Prostate gland (tissue), 2 donors: ENCODE results near the gene TAF10. TPM values are rescaled to one million over a fixed set of nuclear protein-coding genes. Genes with fewer than 3 reads are reported as not detected.

ENCODE experiments used
- DNase-seq: peaks from one replicate; pipeline ENCODE4 v3.0.0-alpha.2; 2019; ENCODE audit warnings: low spot score
- H3K27ac ChIP-seq, 2 donors: fragments of 200-600 bp; sonication (generic); 2 replicates each; pipeline ENCODE4 v1.5.1; 2017 to 2019
- H3K27me3 ChIP-seq: fragments of 200-600 bp; sonication (generic); replicated peaks from 2 replicates; pipeline ENCODE4 v1.5.1; 2019; ENCODE audit not compliant: insufficient read depth
- H3K36me3 ChIP-seq, 2 donors: fragments of 200-600 bp; sonication (generic); 1 replicate in 1 of 2; 2 replicates in 1 of 2; pipeline versions ENCODE4 v1.5.1 to v1.8.1; 2017 to 2019
- H3K4me1 ChIP-seq: fragments of 200-600 bp; sonication (generic); replicated peaks from 2 replicates; pipeline ENCODE4 v1.5.1; 2019
- H3K4me3 ChIP-seq, 2 donors: fragments of 200-600 bp; sonication (generic); 2 replicates each; pipeline ENCODE4 v1.5.1; 2017 to 2019
- H3K9me3 ChIP-seq: fragments of 200-600 bp; sonication (generic); 2 replicates; pipeline ENCODE4 v1.5.1; 2017
- POLR2A ChIP-seq: fragments of 450-650 bp; IDR thresholded peaks from one replicate; pipeline ENCODE4 v1.6.1; 2016; ENCODE audit warnings: antibody characterized with exemption, mild to moderate bottlenecking
- POLR2AphosphoS5 ChIP-seq: sonication (generic); formaldehyde crosslinking; IDR thresholded peaks from one replicate; pipeline ENCODE4 v1.6.1; 2017; ENCODE audit warnings: antibody characterized with exemption
- WGBS: methylation state at CpG from one replicate; pipeline ENCODE4 v1.1.5; 2018; 5-methylcytosine and 5-hydroxymethylcytosine counted together
- intact Hi-C: fragments of 100-400 bp; cut with DNase I; formaldehyde crosslinking; loops from one replicate; pipeline ENCODE4 v1.14.2; 2022
- total RNA-seq, 2 donors: library from RNA; depleted of rRNA; stranded (reverse); fragments of >200 nt; gene quantifications; one replicate each; pipeline ENCODE4 v1.1.0, GENCODE V29; 2016
- TF ChIP-seq, protein P1 (sequence below), 4 experiments: fragments of 200-600 bp in 2 of 4; fragments of 450-650 bp in 2 of 4; sonication (generic) in 2 of 4; IDR thresholded peaks; 1 replicate in 3 of 4; 2 replicates in 1 of 4; pipeline ENCODE4 v1.5.1; 2016 to 2019; ENCODE audit warnings: antibody characterized with exemption in 4 of 4, mild to moderate bottlenecking in 2 of 4, moderate library complexity in 2 of 4

The TAF10 gene
- total RNA-seq, 2 donors from 2014 or later = 130 to 193 TPM

DNA sequence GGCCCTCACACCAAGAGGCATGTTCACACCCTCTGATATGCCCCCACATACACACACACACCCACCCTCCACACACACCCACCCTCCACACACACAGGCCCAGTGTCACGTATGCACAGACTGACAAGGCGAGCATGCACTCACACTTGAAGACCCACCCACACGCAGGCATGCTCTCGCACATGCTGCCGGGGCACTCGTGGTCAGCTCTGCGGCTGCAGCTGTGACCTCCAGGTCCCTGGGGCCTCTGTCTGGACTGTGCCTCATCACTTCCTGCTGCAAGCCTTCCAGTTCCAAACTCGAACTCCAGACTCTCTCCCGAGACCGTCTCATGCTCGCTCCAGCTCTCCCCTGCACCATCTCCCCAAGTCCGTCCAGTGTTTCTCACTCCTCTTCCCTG, 34.1 kb upstream of the TAF10 start:
- TF ChIP-seq POLR2AphosphoS5 (no peak), POLR2A (no peak)
- TF ChIP-seq, protein P1, sequence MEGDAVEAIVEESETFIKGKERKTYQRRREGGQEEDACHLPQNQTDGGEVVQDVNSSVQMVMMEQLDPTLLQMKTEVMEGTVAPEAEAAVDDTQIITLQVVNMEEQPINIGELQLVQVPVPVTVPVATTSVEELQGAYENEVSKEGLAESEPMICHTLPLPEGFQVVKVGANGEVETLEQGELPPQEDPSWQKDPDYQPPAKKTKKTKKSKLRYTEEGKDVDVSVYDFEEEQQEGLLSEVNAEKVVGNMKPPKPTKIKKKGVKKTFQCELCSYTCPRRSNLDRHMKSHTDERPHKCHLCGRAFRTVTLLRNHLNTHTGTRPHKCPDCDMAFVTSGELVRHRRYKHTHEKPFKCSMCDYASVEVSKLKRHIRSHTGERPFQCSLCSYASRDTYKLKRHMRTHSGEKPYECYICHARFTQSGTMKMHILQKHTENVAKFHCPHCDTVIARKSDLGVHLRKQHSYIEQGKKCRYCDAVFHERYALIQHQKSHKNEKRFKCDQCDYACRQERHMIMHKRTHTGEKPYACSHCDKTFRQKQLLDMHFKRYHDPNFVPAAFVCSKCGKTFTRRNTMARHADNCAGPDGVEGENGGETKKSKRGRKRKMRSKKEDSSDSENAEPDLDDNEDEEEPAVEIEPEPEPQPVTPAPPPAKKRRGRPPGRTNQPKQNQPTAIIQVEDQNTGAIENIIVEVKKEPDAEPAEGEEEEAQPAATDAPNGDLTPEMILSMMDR (IDR thresholded peaks at IDR 0.05) = no peak
- intact Hi-C loops = no loop called here
- H3K4me3 ChIP-seq = no peak overlapping the region
- peak overlapping the region in 1 of 2 donors; percentile 53 for H3K27ac ChIP-seq
- WGBS = 73% methylated on average over 12 of the region's 12 CpGs
- no peak for DNase-seq
- H3K9me3 ChIP-seq = no peaks in the 10 kb centered on the region
- H3K36me3 ChIP-seq = no peaks in the 10 kb centered on the region
- no peaks in the 10 kb centered on the region for H3K27me3 ChIP-seq
- no peaks in the 10 kb centered on the region for H3K4me1 ChIP-seq

DNA sequence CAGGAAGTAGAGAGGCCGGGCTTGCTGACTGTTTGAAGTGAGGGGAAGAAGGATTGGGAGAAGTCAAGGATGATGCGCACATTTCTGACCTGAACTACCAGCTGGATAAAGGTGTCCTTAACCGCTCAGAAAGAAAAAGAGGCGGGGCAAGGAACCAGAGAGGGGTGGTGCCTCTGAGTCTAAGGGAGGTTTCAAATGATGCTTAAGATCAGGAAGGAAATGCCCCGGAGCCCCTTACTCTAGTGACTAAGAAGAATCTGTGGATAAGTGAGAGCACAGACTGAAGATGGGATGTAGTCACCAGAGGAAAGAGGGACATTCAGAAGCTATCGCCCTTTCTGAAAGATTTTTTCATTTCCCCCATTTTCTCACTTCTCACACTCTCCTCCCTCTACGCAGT, 30.9 kb upstream of the TAF10 start:
- WGBS = 87% methylated on average over 7 of the region's 7 CpGs
- intact Hi-C loops = no loop called here
- DNase-seq = no peak
- Histone ChIP-seq H3K4me1 (no peaks in the 10 kb centered on the region), H3K4me3 (no peak overlapping the region), H3K27ac (no peak overlapping the region), H3K9me3 (no peaks in the 10 kb centered on the region), H3K36me3 (peaks cover 0 to 6% of the 10 kb centered on the region in 2 donors), H3K27me3 (no peaks in the 10 kb centered on the region)
- TF ChIP-seq POLR2A = no peak

DNA sequence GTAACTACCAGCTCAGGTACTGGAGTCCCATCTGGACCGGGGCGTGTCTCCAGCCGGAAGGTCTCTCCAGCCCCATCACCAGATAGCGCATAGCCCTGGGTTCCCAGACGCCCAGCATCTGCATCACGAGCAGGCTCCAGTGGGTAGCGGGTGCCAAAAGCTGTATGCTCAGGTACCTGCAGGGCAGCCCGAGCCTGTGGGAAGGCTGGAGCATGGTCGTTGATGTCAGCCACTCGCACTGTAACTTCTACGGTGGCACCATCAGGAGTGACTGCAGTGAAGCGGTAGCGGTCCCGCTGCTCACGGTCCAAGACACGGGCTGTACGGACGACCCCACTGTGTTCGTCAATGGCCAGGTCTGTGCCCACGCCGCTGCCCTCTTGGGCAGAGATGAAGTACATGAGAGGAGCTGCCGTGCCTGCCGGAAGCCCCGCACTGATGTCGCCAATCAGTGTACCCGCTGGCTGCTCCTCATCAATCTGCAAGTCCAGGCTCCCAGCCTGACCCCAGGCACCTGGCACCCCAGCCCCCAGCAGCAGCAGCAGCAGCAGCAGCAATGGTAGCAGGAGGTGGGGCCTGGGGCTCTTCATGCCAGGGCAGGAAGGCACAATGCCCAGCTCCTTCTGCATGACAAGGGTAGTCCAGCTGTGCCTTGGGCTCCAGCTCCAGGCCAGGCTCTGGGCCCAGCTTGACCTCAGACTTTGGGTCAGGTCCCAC, 29.1 kb upstream of the TAF10 start:
- WGBS = 95% methylated on average over 25 of the region's 26 CpGs
- peaks cover 0 to 6% of the 10 kb centered on the region in 2 donors for H3K36me3 ChIP-seq
- no peaks in the 10 kb centered on the region for H3K9me3 ChIP-seq
- TF ChIP-seq, protein P1 (IDR thresholded peaks at IDR 0.05) = no peak
- TF ChIP-seq POLR2AphosphoS5 (no peak), POLR2A (no peak)
- H3K4me3 ChIP-seq = no peak overlapping the region
- DNase-seq = no peak
- intact Hi-C loops = no loop called here
- no peak overlapping the region for H3K27ac ChIP-seq
- no peaks in the 10 kb centered on the region for H3K4me1 ChIP-seq
- no peaks in the 10 kb centered on the region for H3K27me3 ChIP-seq

DNA sequence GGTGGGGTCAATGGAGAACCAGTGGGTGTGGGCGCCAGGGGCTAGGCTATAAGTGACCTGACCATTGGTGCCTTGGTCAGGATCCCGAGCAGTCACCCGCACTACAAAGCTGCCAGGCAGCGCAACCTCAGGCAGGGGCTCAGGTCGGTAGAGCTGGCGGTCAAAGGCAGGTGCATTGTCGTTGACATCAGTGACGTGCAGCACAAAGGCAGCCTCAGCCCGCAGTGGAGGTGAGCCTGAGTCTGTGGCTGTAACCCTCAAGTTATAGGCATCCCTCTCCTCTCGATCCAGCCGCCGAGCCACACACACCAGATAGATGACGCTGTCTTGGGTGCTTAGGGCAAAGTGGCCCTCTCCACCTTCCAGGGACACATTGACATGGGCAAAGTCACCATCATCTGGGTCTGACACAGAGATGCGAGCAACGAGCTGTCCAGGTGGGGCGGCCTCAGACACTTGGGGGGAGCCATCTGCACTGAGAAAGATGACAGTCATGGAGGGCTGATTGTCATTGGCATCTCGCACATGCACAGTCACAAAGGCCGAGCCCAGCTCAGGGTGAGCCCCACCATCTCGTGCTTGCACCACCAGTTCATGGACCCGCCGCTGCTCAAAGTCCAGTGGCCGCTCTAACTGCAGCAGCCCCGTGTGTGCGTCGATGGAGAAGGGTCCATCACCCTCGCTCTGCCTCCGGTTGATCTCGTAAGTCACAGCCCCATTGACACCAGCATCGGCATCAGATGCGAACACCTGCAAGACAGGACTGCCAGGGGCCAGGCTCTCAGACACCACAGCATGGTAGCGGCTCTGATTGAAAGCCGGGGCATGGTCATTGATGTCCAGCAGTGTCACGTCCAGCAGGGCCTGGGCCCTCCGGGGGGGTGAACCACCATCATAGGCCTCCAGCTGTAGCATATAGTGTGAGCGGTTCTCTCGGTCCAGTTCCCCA, 28.3 kb upstream of the TAF10 start:
- intact Hi-C loops = no loop called here
- WGBS = 93% methylated on average over 29 of the region's 36 CpGs
- H3K4me3 ChIP-seq = no peak overlapping the region

DNA sequence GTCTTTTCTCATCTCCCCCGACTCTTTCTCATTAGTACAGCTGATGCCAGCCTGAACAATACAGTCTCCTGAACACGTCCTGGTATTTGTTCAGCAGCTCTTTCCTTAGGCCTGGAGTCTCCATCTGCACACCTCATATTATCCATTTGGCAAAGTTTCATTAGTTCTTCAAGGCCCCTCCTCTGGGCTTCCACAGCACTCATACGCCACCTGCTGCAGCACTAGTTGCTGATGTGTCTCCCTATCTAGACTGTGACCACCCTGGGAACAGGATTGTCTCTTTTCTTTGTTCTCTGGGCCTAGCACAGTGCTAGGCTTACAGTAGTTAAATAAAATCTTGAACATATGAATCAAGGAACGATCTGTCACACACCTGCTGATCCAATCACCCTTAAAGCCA, 26.4 kb upstream of the TAF10 start:
- H3K36me3 ChIP-seq = peaks cover 0 to 6% of the 10 kb centered on the region in 2 donors

More for the DNA sequence above, 28.3 kb upstream of the TAF10 start:
- Histone ChIP-seq H3K36me3 (peaks cover 0 to 6% of the 10 kb centered on the region in 2 donors), H3K4me1 (no peaks in the 10 kb centered on the region), H3K27me3 (no peaks in the 10 kb centered on the region), H3K9me3 (no peaks in the 10 kb centered on the region), H3K27ac (no peak overlapping the region)
- TF ChIP-seq, protein P1 (IDR thresholded peaks at IDR 0.05) = no peak
- TF ChIP-seq POLR2AphosphoS5 = no peak
- DNase-seq = no peak

More for the DNA sequence above, 26.4 kb upstream of the TAF10 start:
- intact Hi-C loops = no loop called here
- Histone ChIP-seq H3K9me3 (no peaks in the 10 kb centered on the region), H3K27ac (no peak overlapping the region), H3K27me3 (no peaks in the 10 kb centered on the region), H3K4me1 (no peaks in the 10 kb centered on the region), H3K4me3 (no peak overlapping the region)
- no peak for TF ChIP-seq POLR2AphosphoS5
- TF ChIP-seq, protein P1 (IDR thresholded peaks at IDR 0.05) = no peak
- DNase-seq = no peak
- 63% methylated on average over 4 of the region's 4 CpGs for WGBS
